Gastroesophageal sphincter (tissue), 3 donors: ENCODE data around the gene CCL16.

ENCODE experiments used
- EP300 ChIP-seq: sonication (generic); formaldehyde crosslinking; IDR thresholded peaks from one replicate; pipeline ENCODE4 v1.6.1; 2017; ENCODE audit warnings: antibody characterized with exemption, mild to moderate bottlenecking
- POLR2A ChIP-seq, 2 donors: fragments of 450-650 bp; IDR thresholded peaks; one replicate each; pipeline ENCODE4 v1.6.1; 2017; ENCODE audit warnings: antibody characterized with exemption in 2 of 2, mild to moderate bottlenecking in 2 of 2, moderate library complexity in 1 of 2
- POLR2AphosphoS5 ChIP-seq: sonication (generic); formaldehyde crosslinking; IDR thresholded peaks from one replicate; pipeline ENCODE4 v1.6.1; 2017; ENCODE audit warnings: antibody characterized with exemption
- TF ChIP-seq, protein P1 (sequence below), 4 experiments: fragments of 200-600 bp in 2 of 4; fragments of 450-650 bp in 2 of 4; sonication (generic) in 1 of 4; IDR thresholded peaks; one replicate each; pipeline ENCODE4 v1.5.1; 2017 to 2019; ENCODE audit warnings: antibody characterized with exemption in 4 of 4, mild to moderate bottlenecking in 2 of 4, moderate library complexity in 2 of 4

DNA sequence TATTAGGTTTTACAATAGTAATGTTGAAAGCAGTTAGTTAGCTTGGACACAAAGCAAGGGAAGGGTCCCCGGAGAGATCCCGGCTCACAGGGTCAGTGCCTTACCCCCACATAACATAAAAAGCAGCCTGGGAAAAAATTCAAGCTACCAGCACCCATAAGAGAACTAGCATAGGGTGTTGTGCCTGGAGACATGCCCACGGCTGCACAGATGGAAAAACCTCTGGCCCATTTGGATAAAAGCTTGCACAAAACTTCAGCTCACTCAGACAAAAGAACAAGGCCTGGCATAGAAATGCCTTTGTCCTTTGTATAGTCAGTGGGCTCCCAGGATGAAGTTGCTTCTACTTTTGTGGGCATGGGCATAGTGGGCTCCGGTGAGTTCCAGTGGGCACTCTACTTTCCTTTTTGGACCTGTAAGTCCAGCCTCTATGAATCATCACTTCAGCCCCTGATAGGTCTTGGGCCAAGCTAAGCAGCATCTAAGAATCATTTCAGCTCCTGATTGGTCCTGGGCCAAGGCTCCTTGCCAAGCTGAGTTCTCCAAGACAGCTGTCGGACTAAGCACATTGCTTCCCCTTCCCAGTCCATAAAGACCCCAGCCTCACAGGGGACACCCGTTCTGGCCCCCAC lies 49.4 kb downstream of the CCL16 start:
- TF ChIP-seq POLR2AphosphoS5 (no peak), POLR2A (IDR thresholded peaks at IDR 0.05) (no peak), EP300 (no peak)
- TF ChIP-seq, protein P1, sequence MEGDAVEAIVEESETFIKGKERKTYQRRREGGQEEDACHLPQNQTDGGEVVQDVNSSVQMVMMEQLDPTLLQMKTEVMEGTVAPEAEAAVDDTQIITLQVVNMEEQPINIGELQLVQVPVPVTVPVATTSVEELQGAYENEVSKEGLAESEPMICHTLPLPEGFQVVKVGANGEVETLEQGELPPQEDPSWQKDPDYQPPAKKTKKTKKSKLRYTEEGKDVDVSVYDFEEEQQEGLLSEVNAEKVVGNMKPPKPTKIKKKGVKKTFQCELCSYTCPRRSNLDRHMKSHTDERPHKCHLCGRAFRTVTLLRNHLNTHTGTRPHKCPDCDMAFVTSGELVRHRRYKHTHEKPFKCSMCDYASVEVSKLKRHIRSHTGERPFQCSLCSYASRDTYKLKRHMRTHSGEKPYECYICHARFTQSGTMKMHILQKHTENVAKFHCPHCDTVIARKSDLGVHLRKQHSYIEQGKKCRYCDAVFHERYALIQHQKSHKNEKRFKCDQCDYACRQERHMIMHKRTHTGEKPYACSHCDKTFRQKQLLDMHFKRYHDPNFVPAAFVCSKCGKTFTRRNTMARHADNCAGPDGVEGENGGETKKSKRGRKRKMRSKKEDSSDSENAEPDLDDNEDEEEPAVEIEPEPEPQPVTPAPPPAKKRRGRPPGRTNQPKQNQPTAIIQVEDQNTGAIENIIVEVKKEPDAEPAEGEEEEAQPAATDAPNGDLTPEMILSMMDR (IDR thresholded peaks at IDR 0.05): no peak
